H54 (cell line): Measurements from ENCODE around the gene IGFBP2.

Experiments used
- DNase-seq: peaks from one replicate; pipeline ENCODE4 v3.0.0; 2011; ENCODE audit warnings: low spot score, mixed read lengths; ENCODE audit not compliant: insufficient read length
- FAIRE-seq: peaks from 3 replicates; lab custom pipeline; 2011; peaks lifted over from hg19 to GRCh38; lab: Jason Lieb, UNC
- POLR2A ChIP-seq: IDR thresholded peaks from 2 replicates; pipeline ENCODE4 v1.6.1; 2011; ENCODE audit warnings: low read depth, mild to moderate bottlenecking, low read length

The IGFBP2 gene

DNA sequence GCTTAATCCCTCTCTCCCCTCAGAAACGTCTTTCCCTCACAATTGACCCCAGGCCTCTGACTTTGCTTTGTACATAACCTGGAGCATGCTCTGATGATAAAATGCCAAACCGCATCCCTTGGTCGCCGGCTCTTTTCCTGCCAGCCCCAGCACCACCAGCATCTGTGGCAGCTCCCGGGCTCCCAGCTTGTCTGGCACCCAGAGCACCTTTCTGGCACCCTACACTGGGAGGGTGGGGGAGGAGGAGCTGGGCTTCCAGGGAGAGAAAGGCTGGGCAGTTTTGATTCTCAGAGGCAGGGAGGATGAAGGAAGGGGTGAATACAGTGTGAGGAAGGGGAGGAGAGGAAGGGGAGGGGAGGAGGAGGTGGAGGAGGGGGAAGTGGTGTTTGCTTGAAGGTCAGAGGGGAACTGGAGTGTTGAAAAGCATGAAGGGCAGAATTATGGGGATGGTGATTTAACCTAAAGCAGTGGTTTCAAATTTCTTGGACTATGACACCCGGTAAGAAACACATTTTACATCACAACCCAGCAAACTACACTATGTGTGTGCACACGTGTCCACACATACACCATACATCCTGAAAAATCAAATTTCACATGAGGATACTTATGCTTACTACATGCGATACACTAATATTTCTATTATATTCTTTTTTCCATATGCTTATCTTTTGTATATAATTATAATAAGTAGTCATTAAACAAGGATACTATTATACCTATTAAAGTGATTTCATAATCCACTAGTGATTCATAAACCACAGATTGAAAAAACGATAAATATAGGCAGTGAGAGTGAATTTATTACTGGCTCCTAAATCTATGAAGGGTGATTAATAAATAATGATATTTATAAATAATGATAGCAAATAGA, 30.0 kb upstream of the IGFBP2 start:
- DNase-seq (no peak), FAIRE-seq (no peak)
- TF ChIP-seq POLR2A = no peak

DNA sequence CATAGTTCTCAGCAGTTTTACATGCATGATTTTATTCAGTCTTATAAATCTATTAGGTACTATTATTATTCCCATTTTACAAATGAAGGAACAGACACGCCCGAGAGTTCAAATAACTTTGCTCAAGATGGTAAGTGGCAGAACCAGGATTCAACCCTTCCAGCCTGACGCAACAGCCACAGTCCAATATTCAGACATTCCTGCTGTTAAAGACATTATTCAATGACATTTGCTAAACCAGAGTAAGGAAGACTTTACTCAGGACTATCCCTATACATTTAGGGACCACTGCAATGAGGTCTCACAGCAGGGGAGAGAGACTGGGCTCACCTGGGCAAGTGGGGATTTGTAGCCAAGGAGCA, 29.4 kb upstream of the IGFBP2 start:
- DNase-seq (no peak), FAIRE-seq (no peak)
- TF ChIP-seq POLR2A = no peak

DNA sequence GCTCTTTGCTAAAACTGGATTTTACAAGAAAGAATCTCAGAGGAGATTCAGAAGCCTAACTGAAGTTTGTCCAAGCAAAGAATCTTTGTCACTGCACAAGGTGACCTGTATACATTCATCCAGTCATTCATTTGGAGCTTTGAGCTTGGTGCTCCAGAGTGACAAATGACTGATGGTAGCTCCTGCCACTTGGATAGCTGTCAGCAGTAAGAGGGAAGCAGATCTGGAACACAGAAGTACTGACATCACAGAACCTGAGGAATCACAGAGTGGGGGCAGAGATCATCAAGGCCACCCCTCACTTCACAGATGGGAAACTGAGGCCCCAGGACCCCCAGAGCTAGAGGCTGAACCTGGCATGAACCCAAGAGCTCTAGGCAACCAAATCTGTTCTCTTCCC, 28.8 kb upstream of the IGFBP2 start:
- no peak for TF ChIP-seq POLR2A
- FAIRE-seq = no peak
- DNase-seq = no peak

DNA sequence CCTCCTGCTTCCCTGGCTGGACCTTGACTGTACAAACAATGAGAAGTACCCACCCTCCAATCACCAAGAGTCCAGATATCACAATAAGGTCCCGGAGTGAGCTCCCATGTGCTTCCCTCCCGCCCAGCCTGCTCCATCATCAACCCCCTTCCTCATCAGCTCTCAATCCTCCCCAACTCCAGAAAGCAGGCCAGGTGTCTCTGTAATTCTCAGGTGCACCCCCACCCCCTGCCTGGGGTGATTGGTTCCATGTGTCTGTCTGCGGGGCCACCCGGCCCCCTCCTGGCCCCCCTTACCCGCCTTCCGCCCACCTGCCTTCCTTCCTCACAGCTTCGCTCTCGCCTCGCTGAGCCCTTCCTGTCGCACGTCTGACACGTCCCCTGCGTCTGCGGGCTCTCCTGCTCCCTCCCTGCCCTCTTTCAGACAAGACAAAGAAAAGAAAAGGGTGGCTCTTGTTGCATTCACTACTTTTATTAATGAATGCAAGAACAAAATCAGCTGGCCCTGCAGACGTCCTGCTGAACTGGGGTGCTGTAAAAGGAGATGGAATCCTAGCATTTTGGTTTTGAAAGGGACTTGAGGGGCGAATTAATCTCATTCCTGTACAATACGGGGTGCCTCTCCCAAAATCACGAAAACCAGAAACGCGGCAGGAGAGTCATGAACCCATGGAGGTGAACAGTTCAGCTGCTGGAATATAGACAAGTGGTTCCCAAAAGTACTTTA, 26.5 kb upstream of the IGFBP2 start:
- DNase-seq (no peak), FAIRE-seq (no peak)
- TF ChIP-seq POLR2A = no peak

DNA sequence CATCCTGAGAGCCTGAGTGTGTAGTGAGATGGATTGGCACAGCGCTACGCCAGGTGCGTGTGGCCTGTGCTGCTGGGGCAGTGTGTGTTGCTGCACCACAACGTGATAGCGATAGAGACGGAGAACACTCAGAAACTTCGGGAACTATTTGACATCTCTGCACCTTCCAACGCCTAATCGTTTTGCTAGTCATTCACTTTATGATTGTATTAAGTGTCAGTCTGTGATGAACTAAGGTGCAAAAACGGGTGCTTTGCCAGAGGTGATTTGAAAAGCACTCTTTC, 26.0 kb upstream of the IGFBP2 start:
- no peak for TF ChIP-seq POLR2A
- no peak for FAIRE-seq
- no peak for DNase-seq

DNA sequence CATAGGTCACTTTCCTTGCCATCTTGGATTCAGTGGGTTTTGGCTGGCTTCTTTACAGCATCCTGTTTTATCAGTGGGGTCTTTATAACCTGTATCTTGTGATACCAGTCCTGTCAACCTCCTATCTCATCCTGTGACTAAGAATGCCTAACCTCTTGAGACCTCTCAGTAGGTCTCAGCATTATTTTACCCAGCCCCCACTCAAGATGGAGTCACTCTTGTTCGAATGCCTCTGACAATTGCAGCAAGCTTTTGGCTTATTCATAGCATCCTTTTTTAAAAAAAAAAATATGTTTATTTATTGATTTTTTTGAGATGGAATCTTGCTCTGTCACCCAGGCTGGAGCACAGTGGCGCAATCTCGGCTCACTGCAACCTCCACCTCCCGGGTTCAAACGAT, 24.7 kb upstream of the IGFBP2 start:
- FAIRE-seq = no peak
- no peak for DNase-seq
- no peak for TF ChIP-seq POLR2A

DNA sequence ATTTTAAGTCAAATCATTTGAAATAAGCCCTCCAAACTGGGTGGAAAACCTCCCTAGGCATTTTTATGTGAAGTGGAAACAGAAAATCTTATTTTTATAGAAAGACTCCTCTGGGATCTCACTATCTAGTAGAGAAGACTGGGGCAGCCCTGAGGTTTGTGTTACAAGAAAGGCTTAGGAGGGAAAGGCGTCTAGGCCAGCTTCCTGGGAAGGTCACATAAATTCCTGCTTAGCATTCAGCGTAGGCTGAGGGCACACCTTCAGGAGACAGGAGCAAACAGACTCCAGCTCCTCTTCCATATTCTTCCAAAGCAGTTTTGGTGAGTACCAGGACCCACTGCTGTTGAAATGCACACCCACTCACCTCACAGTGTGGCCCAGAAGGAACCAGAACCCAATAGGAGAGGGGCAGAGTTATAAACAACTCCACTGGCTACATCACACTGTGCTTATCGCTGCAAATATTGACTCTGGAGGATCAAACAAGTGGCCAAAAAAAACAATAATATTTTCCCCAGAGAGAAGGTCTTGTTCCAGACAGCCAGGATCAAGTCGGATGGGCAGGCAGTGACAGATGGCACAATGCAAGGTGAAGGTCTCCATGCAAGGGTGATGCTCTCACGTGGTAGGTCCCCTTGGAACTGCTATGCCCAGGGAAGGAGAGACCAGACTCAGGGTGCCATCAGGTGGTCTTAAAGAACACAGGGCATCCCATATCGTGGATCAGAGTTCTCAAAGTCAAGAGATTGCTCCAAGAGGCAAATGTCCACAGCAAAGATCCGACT, 17.7 kb upstream of the IGFBP2 start:
- no peak for TF ChIP-seq POLR2A
- DNase-seq (no peak), FAIRE-seq (no peak)

DNA sequence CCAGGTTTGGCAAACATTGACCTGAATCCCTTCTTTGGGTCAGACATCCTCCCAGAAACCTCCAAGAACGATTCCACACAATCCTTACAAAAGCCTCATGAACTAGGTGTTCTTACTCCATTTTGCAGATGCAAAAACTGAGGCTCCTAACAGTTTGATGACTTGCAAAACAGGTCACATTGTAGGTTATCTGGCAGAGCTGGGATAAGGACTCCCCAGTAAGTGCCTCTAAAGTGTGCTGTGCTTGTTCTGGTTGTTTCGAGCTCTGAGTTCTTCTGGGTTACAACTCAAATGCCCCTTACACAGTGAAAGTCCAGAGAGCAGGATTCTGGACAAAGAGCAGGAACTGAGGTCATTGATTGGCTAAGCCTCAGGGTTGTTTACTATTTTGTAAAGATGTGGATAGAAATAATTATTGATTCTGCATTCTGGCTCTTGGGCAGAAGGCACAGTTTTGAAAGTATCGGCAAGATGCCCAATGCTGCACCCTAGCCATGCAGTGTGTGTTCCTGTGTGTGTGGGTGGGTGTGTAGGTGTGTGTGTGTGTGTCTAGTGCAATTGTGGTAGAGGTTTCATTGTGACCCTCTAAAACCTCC, 17.0 kb upstream of the IGFBP2 start:
- DNase-seq (no peak), FAIRE-seq (no peak)
- no peak for TF ChIP-seq POLR2A

DNA sequence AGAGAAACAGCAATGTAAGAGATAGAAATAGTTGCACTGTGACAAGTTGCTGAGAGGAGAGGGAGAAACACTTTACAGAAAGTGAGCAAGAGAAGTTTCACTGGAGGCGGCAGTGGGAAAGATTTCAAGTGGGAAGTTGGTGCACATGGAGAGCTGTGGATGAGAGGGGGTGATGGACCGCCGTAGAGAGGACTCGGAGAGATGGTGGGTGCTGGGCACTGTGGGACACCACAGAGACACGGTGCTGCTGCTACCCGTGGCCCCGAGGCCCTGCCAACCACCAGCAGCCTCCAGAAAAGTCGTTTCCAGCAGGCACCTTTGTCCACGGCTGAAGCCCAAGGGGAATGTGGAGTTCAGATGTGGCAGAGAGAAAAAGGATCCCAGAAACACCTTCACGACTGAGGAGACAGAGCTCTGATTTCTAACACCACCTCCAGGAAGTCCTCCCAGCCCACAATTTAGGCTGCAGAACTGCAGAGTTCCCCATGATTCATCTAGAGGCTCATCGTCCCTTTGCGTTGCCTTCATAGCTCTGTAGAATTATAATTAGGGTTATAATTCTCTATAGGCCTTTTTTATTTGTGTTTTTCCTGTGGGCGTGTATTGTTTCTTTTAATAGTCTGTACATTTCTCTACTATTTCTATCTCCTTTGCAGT, 15.9 kb upstream of the IGFBP2 start:
- FAIRE-seq = no peak
- DNase-seq = no peak
- TF ChIP-seq POLR2A = no peak

DNA sequence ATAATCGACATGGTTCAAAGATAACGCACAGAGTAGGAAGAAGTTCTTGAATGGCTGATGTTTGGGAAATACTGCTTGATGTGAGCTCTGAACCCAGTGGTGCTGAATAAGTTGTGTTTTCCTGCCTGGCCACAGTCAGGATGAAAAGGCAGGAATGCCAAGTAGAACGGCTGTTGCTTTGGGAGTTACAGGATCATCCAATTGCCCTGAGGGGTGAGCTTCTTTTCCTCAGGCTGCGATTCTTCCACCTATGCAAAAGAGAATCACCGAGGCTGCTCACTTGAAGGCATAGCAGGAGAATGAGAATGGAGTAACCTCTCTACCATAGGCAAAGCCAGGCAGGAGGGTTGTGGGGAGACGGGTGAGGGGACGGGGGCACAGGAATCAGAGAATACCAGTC, 14.4 kb upstream of the IGFBP2 start:
- no peak for DNase-seq
- no peak for TF ChIP-seq POLR2A
- no peak for FAIRE-seq

DNA sequence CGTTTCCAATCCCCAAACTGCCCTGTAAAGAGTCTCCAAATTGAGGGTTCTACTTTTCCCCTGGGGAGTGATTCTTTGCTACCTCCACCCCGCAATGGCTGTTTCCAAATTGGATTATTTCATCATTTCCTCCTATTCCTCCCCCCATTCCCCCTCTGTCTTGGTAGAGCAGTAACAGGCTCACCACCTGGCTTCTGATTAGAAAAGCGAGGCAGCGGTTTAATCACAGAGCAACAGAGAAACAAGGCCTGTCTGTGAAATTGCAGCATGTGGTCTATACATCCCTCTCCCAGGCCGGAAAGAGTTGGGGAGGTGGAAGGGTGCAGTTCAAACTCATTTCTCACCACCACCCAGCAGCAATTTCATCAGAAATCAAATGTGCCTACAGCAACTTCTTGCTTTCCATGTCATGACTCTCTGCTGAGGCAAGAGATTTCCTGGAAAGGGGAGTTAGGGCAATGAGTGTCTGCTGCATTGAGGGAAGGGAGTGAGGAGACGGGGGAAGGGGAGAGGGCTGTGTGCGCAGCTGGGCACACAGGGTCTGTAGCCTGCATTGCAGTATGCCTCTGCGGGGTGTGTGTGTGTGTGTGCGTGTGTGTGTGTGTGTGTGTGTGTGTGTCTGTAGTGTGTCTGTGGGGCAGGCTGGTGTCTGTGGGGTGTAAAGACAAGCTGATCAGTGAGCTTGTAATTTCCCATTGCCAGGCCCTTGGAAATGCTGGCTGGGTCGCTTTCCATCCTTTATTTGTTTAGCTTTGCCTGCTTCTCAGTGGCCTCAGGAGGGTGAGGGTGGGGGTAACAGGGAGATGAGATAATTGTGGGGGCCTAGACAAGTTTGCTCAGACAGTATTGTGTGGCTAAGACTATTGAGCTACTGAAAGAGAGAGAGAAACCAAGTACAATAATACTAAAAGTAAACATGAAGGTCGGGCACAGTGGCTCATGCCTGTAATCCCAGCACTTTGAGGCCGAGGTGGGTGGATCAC, 13.5 kb upstream of the IGFBP2 start:
- FAIRE-seq (no peak), DNase-seq (no peak)
- no peak for TF ChIP-seq POLR2A

DNA sequence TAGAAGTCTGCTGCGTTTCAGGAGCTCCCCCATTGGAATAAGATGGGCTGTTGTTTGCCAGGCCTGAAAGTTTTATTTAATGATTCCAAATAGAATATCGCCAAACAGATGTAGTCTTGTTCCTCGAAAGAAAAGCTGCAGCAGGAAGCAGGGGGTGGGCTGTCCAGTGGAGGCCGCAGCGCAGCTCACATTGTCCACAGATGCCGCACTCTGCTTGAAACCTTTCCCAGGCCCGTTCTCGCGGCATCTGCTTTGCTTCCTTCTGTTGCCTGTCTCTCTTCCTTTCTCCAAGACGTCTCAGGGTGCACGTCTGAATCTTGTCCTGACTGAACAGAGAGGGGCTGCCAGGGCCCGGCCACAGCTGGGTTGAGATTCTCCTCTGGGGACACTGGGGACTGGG, 12.4 kb upstream of the IGFBP2 start:
- FAIRE-seq (no peak), DNase-seq (no peak)
- TF ChIP-seq POLR2A = no peak
